Hepatocyte (in vitro differentiated cells): Measurements from ENCODE around the gene ZFP36L1.

Experiments used
- CTCF ChIP-seq: fragments of 200-600 bp; sonication (generic); IDR thresholded peaks from 2 replicates; pipeline ENCODE4 v1.5.1; 2016; ENCODE audit warnings: antibody characterized with exemption, mild to moderate bottlenecking; ENCODE audit not compliant: poor library complexity
- EZH2 ChIP-seq: fragments of 200-600 bp; sonication (generic); IDR thresholded peaks from 2 replicates; pipeline ENCODE4 v1.6.1; 2016; ENCODE audit warnings: antibody characterized with exemption, mild to moderate bottlenecking, borderline replicate concordance

DNA sequence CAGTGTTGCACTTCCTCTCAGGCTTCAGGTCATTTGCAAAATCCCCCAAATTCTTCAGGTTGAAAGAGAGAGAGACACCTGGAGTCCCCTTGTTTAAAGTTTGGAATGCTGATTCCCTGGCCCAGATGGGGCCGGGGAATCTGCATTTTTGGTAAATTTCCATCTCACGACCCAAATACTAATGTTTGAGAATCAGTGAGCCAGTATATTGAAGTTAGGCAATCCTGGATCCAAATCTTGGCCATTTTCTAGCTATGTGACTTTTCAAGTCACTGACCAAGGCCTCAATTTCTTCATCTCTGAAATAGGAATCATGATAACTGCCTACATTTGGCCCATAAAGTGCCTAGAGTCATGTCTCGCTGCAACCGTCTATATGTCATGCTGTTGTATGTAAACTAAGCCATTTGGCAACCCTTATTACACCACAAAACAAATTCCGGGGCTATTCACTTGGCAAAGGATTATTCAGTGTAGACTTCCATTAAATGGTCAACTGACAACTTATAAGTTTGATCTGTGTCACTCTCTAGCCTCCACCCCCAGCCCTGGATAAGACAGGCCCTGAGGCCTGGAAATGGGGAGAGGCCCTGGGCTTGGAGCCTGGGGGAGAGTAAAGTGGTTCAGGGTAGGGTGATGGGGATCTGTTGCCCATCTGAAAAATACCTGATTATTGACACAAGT, 3.7 kb upstream of the ZFP36L1 start:
- TF ChIP-seq CTCF (no peak), EZH2 (no peak)
